Endothelial cell of umbilical vein (primary cell): ENCODE results near the gene SNX33. TPM values are rescaled to one million over a fixed set of nuclear protein-coding genes. Genes with fewer than 3 reads are reported as not detected.

Experiments
- BruUV-seq: library from RNA; stranded (reverse); fragments of 400-500 nt; replicated peaks from 2 replicates; lab custom pipeline; 2021; lab: Mats Ljungman, UMichigan
- CTCF ChIA-PET: fragments of 300-600, 350-600 bp; sonication (Branson Sonifier 250); formaldehyde crosslinking; loops from one replicate; lab custom pipeline; 2021; ENCODE audit warnings: antibody characterized with exemption, inconsistent platforms; lab: Charles Lee
- POLR2A ChIA-PET: fragments of 300-600, 350-600 bp; sonication (Branson Sonifier 250); formaldehyde crosslinking; loops from one replicate; lab custom pipeline; 2021; ENCODE audit warnings: antibody characterized with exemption, inconsistent platforms; lab: Charles Lee
- DNase-seq: peaks from one replicate; pipeline ENCODE4 v3.0.0-alpha.2; 2011; ENCODE audit warnings: low read depth, low spot score
- FAIRE-seq: peaks from 2 replicates; lab custom pipeline; 2011; peaks lifted over from hg19 to GRCh38; lab: Jason Lieb, UNC
- H2AFZ ChIP-seq: 2 replicates; pipeline ENCODE4 v1.6.0; 2012; ENCODE audit warnings: low read depth, low read length, control low read depth, inconsistent platforms
- H3K27ac ChIP-seq: 2 replicates; pipeline ENCODE4 v1.5.1; 2011; ENCODE audit warnings: low read depth, mild to moderate bottlenecking, control low read depth, low read length, moderate library complexity; ENCODE audit not compliant: insufficient read depth
- H3K27me3 ChIP-seq, 2 experiments: 2 replicates each; pipeline versions ENCODE4 v1.6.0 to v1.6.1; 2011; ENCODE audit warnings: low read length in 2 of 2, mixed read lengths in 1 of 2; ENCODE audit not compliant: control insufficient read depth in 2 of 2, insufficient read depth in 2 of 2
- H3K36me3 ChIP-seq, 2 experiments: 2 replicates in 1 of 2; 3 replicates in 1 of 2; pipeline ENCODE4 v1.5.1; 2011; ENCODE audit warnings: low read length in 2 of 2, mild to moderate bottlenecking in 1 of 2, moderate library complexity in 1 of 2; ENCODE audit not compliant: control insufficient read depth in 2 of 2, insufficient read depth in 2 of 2; ENCODE audit errors: extremely low read depth in 1 of 2
- H3K4me1 ChIP-seq: 3 replicates; pipeline ENCODE4 v1.5.1; 2011; ENCODE audit warnings: mild to moderate bottlenecking, low read length; ENCODE audit not compliant: control insufficient read depth, insufficient read depth; ENCODE audit errors: extremely low read depth
- H3K4me2 ChIP-seq: 2 replicates; pipeline ENCODE4 v1.6.1; 2011; ENCODE audit warnings: low read length, control low read depth, mixed read lengths; ENCODE audit not compliant: insufficient read depth
- H3K4me3 ChIP-seq, 3 experiments: fragments of 200-600 bp in 1 of 3; sonication (generic), shearing (Covaris generic) in 1 of 3; replicated peaks in 1 of 3; 2 replicates each; pipeline ENCODE4 v1.5.1; 2011 to 2016; ENCODE audit warnings: control low read depth in 3 of 3, low read length in 3 of 3, mild to moderate bottlenecking in 2 of 3, inconsistent platforms in 1 of 3, low read depth in 1 of 3, moderate library complexity in 1 of 3; ENCODE audit not compliant: insufficient read depth in 1 of 3
- H3K79me2 ChIP-seq: 2 replicates; pipeline ENCODE4 v1.6.0; 2012; ENCODE audit warnings: low read length, inconsistent platforms; ENCODE audit not compliant: control insufficient read depth, insufficient read depth
- H3K9ac ChIP-seq: replicated peaks from 2 replicates; pipeline ENCODE3; 2011; ENCODE audit warnings: low read length, control low read depth; ENCODE audit not compliant: insufficient read depth; ENCODE audit errors: extremely low read depth
- H3K9me1 ChIP-seq: replicated peaks from 3 replicates; pipeline ENCODE4 v1.6.0; 2011; ENCODE audit warnings: mild to moderate bottlenecking, low read length; ENCODE audit not compliant: control insufficient read depth, insufficient read depth; ENCODE audit errors: extremely low read depth
- H3K9me3 ChIP-seq: replicated peaks from 2 replicates; pipeline ENCODE4 v1.5.1; 2012; ENCODE audit warnings: low read length, inconsistent platforms; ENCODE audit not compliant: control insufficient read depth, insufficient read depth
- H4K20me1 ChIP-seq: replicated peaks from 2 replicates; pipeline ENCODE3; 2011; ENCODE audit warnings: mild to moderate bottlenecking, low read length; ENCODE audit not compliant: control insufficient read depth, insufficient read depth; ENCODE audit errors: extremely low read depth
- CTCF ChIP-seq, 2 donors: IDR thresholded peaks; 1 replicate in 1 of 2; 2 replicates in 1 of 2; pipeline ENCODE4 v1.5.1; 2011; ENCODE audit warnings: low read length in 2 of 2, mild to moderate bottlenecking in 2 of 2, moderate library complexity in 2 of 2, control low read depth in 1 of 2, inconsistent platforms in 1 of 2, low read depth in 1 of 2; ENCODE audit not compliant: insufficient read depth in 1 of 2; ENCODE audit errors: extremely low read depth in 1 of 2
- EZH2 ChIP-seq: IDR thresholded peaks from 2 replicates; pipeline ENCODE4 v1.6.1; 2012; ENCODE audit warnings: borderline replicate concordance, low read depth, mild to moderate bottlenecking, moderate library complexity, low read length, inconsistent platforms; ENCODE audit not compliant: severe bottlenecking
- FOS ChIP-seq: IDR thresholded peaks from 2 replicates; pipeline ENCODE4 v1.6.1; 2011; ENCODE audit warnings: mild to moderate bottlenecking, low read length, moderate library complexity, borderline replicate concordance; ENCODE audit not compliant: insufficient read depth
- GATA2 ChIP-seq: IDR thresholded peaks from 2 replicates; pipeline ENCODE4 v1.7.0; 2011; ENCODE audit warnings: low read depth, mild to moderate bottlenecking, moderate library complexity, mixed read lengths, low read length; ENCODE audit not compliant: insufficient read length, insufficient read depth
- JUN ChIP-seq: IDR thresholded peaks from 2 replicates; pipeline ENCODE4 v1.6.1; 2011; ENCODE audit warnings: borderline replicate concordance, low read depth; ENCODE audit not compliant: insufficient read length, insufficient read depth
- MYC ChIP-seq: IDR thresholded peaks from one replicate; pipeline ENCODE4 v1.6.1; 2011; ENCODE audit warnings: mild to moderate bottlenecking, low read depth, low read length
- POLR2A ChIP-seq: IDR thresholded peaks from 2 replicates; pipeline ENCODE4 v1.6.1; 2012; ENCODE audit warnings: low read depth, mild to moderate bottlenecking, control low read depth, low read length
- POLR2AphosphoS5 ChIP-seq: IDR thresholded peaks from 2 replicates; pipeline ENCODE4 v1.6.1; 2012; ENCODE audit warnings: low read depth, mild to moderate bottlenecking, control low read depth, low read length, moderate library complexity; ENCODE audit not compliant: insufficient read depth
- dilution Hi-C: fragments of 300-500 bp; cut with MboI; formaldehyde crosslinking; loops from one replicate; pipeline ENCODE4 v1.15.0; 2019; ENCODE audit warnings: low sequenced_read_pairs; ENCODE audit not compliant: extremely low pct_ligation_motif_present
- intact Hi-C: fragments of 100-400 bp; cut with micrococcal nuclease; formaldehyde crosslinking; loops from one replicate; pipeline ENCODE4 v1.10.0; 2022
- polyA plus RNA-seq, 4 experiments: library from polyadenylated mRNA; depleted of rRNA in 3 of 4; stranded (reverse) in 3 of 4; unstranded in 1 of 4; fragments of >200 nt; gene quantifications; 2 replicates each; pipeline versions ENCODE4 v1.2.1 to v1.2.3, GENCODE V29; 2011 to 2012; ENCODE audit warnings: missing spikeins in 1 of 4
- total RNA-seq: library from RNA; stranded (reverse); gene quantifications from 2 replicates; pipeline ENCODE4 v1.2.3, GENCODE V29; 2021
- TF ChIP-seq, protein P1 (sequence below): IDR thresholded peaks from 2 replicates; pipeline ENCODE4 v1.6.1; 2011; ENCODE audit not compliant: insufficient read depth, insufficient read length

Gene SNX33
- total and polyA plus RNA-seq, 2 donors (not counting 3 experiments of a cell fraction or from before 2014, with no cell fraction given): 7.9 to 12.6 TPM

DNA sequence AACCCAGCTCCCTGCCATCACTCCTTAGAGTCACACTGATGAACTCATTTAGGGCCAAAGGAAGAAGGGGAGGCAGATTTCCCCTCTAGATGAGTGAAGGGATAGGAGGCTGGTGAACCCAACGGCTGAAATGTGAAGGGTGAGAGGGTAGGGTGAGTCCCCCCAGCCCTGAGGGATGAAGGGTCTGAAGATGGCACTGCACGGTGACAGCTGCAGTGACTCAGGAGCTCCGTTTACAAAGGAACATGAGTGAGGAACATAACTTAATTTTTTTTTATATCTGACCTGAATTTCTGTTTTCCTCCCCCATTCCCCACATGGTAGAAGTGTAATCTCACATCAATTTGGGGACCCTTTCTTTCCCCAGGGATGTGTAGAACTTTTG lies 14.0 kb downstream of the SNX33 start:
- no peak overlapping the region for H3K4me2 ChIP-seq
- BruUV-seq: no TSS peak
- H3K4me1 ChIP-seq: peaks cover 8% of the 10 kb centered on the region
- H3K9ac ChIP-seq: no peak overlapping the region
- ChIA-PET POLR2A (interaction anchor here (0.9 to 1.0 kb wide), 2 partner anchors 10 to 22 kb away, joined by 6 to 13 read pairs; partner anchors contain the start of gene IMP3), CTCF (interaction anchor here (1.4 to 1.9 kb wide), 5 partner anchors 10 to 24 kb away, joined by 5 to 14 read pairs (median 8); partner anchors contain the start of gene SNX33)
- no peaks in the 10 kb centered on the region for H3K27me3 ChIP-seq
- DNase-seq: no peak
- no peaks in the 10 kb centered on the region for H3K79me2 ChIP-seq
- H3K27ac ChIP-seq: no peak overlapping the region
- no peak overlapping the region for H2AFZ ChIP-seq
- dilution Hi-C loops: no loop called here
- H3K9me3 ChIP-seq: no peaks in the 10 kb centered on the region
- no peaks in the 10 kb centered on the region for H4K20me1 ChIP-seq
- no peak for FAIRE-seq
- H3K36me3 ChIP-seq: peaks cover 0 to 10% of the 10 kb centered on the region in 2 experiments
- H3K4me3 ChIP-seq: no peak overlapping the region
- no peaks in the 10 kb centered on the region for H3K9me1 ChIP-seq
- intact Hi-C loops: no loop called here
- TF ChIP-seq FOS (no peak), POLR2AphosphoS5 (no peak), EZH2 (no peak), MYC (no peak), JUN (no peak), GATA2 (no peak), CTCF (IDR thresholded peaks at IDR 0.05; ENCODE audit: extremely low read depth in 1 of 2, insufficient read depth in 1 of 2, low read depth in 1 of 2, low read length in 2 of 2) (no peak), POLR2A (no peak)
- TF ChIP-seq, protein P1, sequence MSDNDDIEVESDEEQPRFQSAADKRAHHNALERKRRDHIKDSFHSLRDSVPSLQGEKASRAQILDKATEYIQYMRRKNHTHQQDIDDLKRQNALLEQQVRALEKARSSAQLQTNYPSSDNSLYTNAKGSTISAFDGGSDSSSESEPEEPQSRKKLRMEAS: no peak
